H1 (cell line): Measurements from ENCODE around the gene TNRC6C. TPM values are rescaled to one million over a fixed set of nuclear protein-coding genes. Genes with fewer than 3 reads are reported as not detected.

Source experiments
- CTCF ChIA-PET: fragments of 300-600 bp; sonication (Branson Sonifier 250); formaldehyde crosslinking; loops from one replicate; lab custom pipeline; 2021; ENCODE audit not compliant: partially characterized antibody; lab: Charles Lee
- POLR2A ChIA-PET: fragments of 300-600 bp; sonication (Branson Sonifier 250); formaldehyde crosslinking; loops from one replicate; lab custom pipeline; 2021; ENCODE audit warnings: inconsistent platforms; ENCODE audit not compliant: partially characterized antibody; lab: Charles Lee
- DNase-seq, 2 experiments: peaks; one replicate each; pipeline versions ENCODE4 v3.0.0 to v3.0.0-alpha.2; 2010 to 2022; ENCODE audit warnings: low spot score in 2 of 2, low read depth in 1 of 2, mixed read lengths in 1 of 2
- FAIRE-seq: peaks from 2 replicates; lab custom pipeline; 2011; peaks lifted over from hg19 to GRCh38; lab: Jason Lieb, UNC
- H2AFZ ChIP-seq: 2 replicates; pipeline ENCODE4 v1.8.1; 2012; ENCODE audit warnings: low read length, inconsistent platforms
- H2AK5ac ChIP-seq: 2 replicates; pipeline ENCODE4 v1.6.1; 2013; ENCODE audit warnings: low read depth, low read length
- H2BK120ac ChIP-seq: replicated peaks from 2 replicates; pipeline ENCODE3; 2013; ENCODE audit warnings: low read depth, low read length, inconsistent platforms
- H2BK12ac ChIP-seq: 2 replicates; pipeline ENCODE4 v1.6.1; 2013; ENCODE audit warnings: low read depth, low read length
- H2BK15ac ChIP-seq: 2 replicates; pipeline ENCODE4 v1.6.1; 2013; ENCODE audit warnings: low read length
- H2BK20ac ChIP-seq: 2 replicates; pipeline ENCODE4 v1.6.1; 2013; ENCODE audit warnings: low read length
- H2BK5ac ChIP-seq: 2 replicates; pipeline ENCODE4 v1.6.1; 2013; ENCODE audit warnings: low read depth, low read length
- H3K14ac ChIP-seq: 2 replicates; pipeline ENCODE4 v1.6.1; 2013; ENCODE audit warnings: inconsistent platforms; ENCODE audit not compliant: insufficient read length
- H3K18ac ChIP-seq: 2 replicates; pipeline ENCODE4 v1.6.1; 2013; ENCODE audit warnings: low read length; ENCODE audit errors: extremely low read depth
- H3K23ac ChIP-seq: 2 replicates; pipeline ENCODE4 v1.6.1; 2013; ENCODE audit warnings: inconsistent platforms; ENCODE audit not compliant: insufficient read length
- H3K23me2 ChIP-seq: 2 replicates; pipeline ENCODE4 v1.6.1; 2013; ENCODE audit warnings: low read depth, low read length
- H3K27ac ChIP-seq: 2 replicates; pipeline ENCODE4 v1.6.1; 2011; ENCODE audit warnings: low read depth, low read length, inconsistent platforms
- H3K27me3 ChIP-seq, 4 experiments: replicated peaks in 1 of 4; 1 replicate in 1 of 4; 2 replicates in 3 of 4; pipeline versions ENCODE4 v1.6.1 to v1.8.1; 2011 to 2013; ENCODE audit warnings: low read length in 3 of 4, mild to moderate bottlenecking in 3 of 4, inconsistent platforms in 2 of 4, mixed read lengths in 2 of 4, moderate library complexity in 1 of 4; ENCODE audit not compliant: control insufficient read depth in 3 of 4, insufficient read depth in 3 of 4; ENCODE audit errors: extremely low read depth in 1 of 4
- H3K36me3 ChIP-seq, 4 experiments: 2 replicates each; pipeline versions ENCODE4 v1.6.1 to v1.8.1; 2011 to 2013; ENCODE audit warnings: mild to moderate bottlenecking in 4 of 4, low read length in 3 of 4, moderate library complexity in 2 of 4, control low read depth in 1 of 4, inconsistent platforms in 1 of 4; ENCODE audit not compliant: insufficient read depth in 4 of 4, control insufficient read depth in 2 of 4
- H3K4ac ChIP-seq: replicated peaks from 2 replicates; pipeline ENCODE3; 2013; ENCODE audit warnings: low read length, low read depth, mixed read lengths, inconsistent platforms; ENCODE audit not compliant: insufficient read length
- H3K4me1 ChIP-seq, 4 experiments: replicated peaks in 1 of 4; 1 replicate in 1 of 4; 2 replicates in 3 of 4; pipeline versions ENCODE4 v1.6.1 to v1.8.1; 2011 to 2013; ENCODE audit warnings: low read length in 3 of 4, inconsistent platforms in 2 of 4, mixed read lengths in 1 of 4; ENCODE audit not compliant: insufficient read depth in 4 of 4, control insufficient read depth in 3 of 4
- H3K4me2 ChIP-seq, 2 experiments: 2 replicates each; pipeline versions ENCODE4 v1.6.1 to v1.8.1; 2011 to 2013; ENCODE audit warnings: low read depth in 2 of 2, low read length in 2 of 2, control low read depth in 1 of 2, inconsistent platforms in 1 of 2, mild to moderate bottlenecking in 1 of 2; ENCODE audit not compliant: insufficient read depth in 1 of 2
- H3K4me3 ChIP-seq, 4 experiments: fragments of 200-600, 300-600 bp in 1 of 4; sonication (generic), shearing (Covaris generic), sonication (Bioruptor Twin) in 1 of 4; 2 replicates each; pipeline versions ENCODE4 v1.5.1 to v1.8.1; 2011 to 2016; ENCODE audit warnings: low read length in 4 of 4, low read depth in 3 of 4, control low read depth in 2 of 4, inconsistent platforms in 2 of 4, mild to moderate bottlenecking in 2 of 4, mixed read lengths in 1 of 4, moderate library complexity in 1 of 4; ENCODE audit not compliant: insufficient read depth in 2 of 4; ENCODE audit errors: extremely low read depth in 1 of 4
- H3K56ac ChIP-seq: replicated peaks from 2 replicates; pipeline ENCODE3; 2013; ENCODE audit warnings: low read depth, mild to moderate bottlenecking, mixed read lengths, low read length, inconsistent platforms; ENCODE audit not compliant: insufficient read length
- H3K79me1 ChIP-seq: 2 replicates; pipeline ENCODE4 v1.6.1; 2013; ENCODE audit warnings: low read depth, low read length, control low read depth
- H3K79me2 ChIP-seq, 2 experiments: 2 replicates each; pipeline versions ENCODE4 v1.6.1 to v1.8.1; 2012 to 2013; ENCODE audit warnings: low read length in 2 of 2, mild to moderate bottlenecking in 2 of 2, inconsistent platforms in 1 of 2; ENCODE audit not compliant: insufficient read depth in 2 of 2, control insufficient read depth in 1 of 2
- H3K9ac ChIP-seq, 4 experiments: replicated peaks in 1 of 4; 1 replicate in 1 of 4; 2 replicates in 3 of 4; pipeline versions ENCODE4 v1.6.1 to v1.8.1; 2011 to 2013; ENCODE audit warnings: low read depth in 3 of 4, low read length in 3 of 4, control low read depth in 2 of 4, mild to moderate bottlenecking in 2 of 4, moderate library complexity in 2 of 4, inconsistent platforms in 1 of 4; ENCODE audit errors: extremely low read depth in 1 of 4
- H3K9me3 ChIP-seq, 2 experiments: 2 replicates each; pipeline versions ENCODE4 v1.6.1 to v1.8.1; 2012 to 2013; ENCODE audit warnings: mild to moderate bottlenecking in 2 of 2, moderate library complexity in 2 of 2, control low read depth in 1 of 2, inconsistent platforms in 1 of 2, low read depth in 1 of 2, low read length in 1 of 2, mixed read lengths in 1 of 2; ENCODE audit not compliant: insufficient read depth in 2 of 2
- H4K20me1 ChIP-seq, 2 experiments: replicated peaks in 1 of 2; 2 replicates each; pipeline versions ENCODE3 to v1.8.1; 2011 to 2013; ENCODE audit warnings: inconsistent platforms in 2 of 2, low read length in 2 of 2, mild to moderate bottlenecking in 1 of 2; ENCODE audit not compliant: insufficient read depth in 2 of 2, control insufficient read depth in 1 of 2
- H4K5ac ChIP-seq: 2 replicates; pipeline ENCODE4 v1.6.1; 2013; ENCODE audit warnings: low read length, low read depth, mixed read lengths, inconsistent platforms; ENCODE audit not compliant: insufficient read length
- H4K8ac ChIP-seq: 2 replicates; pipeline ENCODE4 v1.8.0; 2013; ENCODE audit warnings: mild to moderate bottlenecking, moderate library complexity, low read length, inconsistent platforms; ENCODE audit not compliant: insufficient read depth; ENCODE audit errors: extremely low read depth
- H4K91ac ChIP-seq: replicated peaks from 2 replicates; pipeline ENCODE3; 2013; ENCODE audit warnings: low read length, mixed read lengths, inconsistent platforms; ENCODE audit not compliant: insufficient read length
- ATF2 ChIP-seq: IDR thresholded peaks from 2 replicates; pipeline ENCODE4 v1.6.1; 2012; ENCODE audit warnings: low read length, inconsistent platforms
- ATF3 ChIP-seq: IDR thresholded peaks from 2 replicates; pipeline ENCODE4 v1.6.1; 2011; ENCODE audit warnings: low read depth, mild to moderate bottlenecking, low read length; ENCODE audit not compliant: insufficient read depth
- BCL11A ChIP-seq, 2 experiments: IDR thresholded peaks; one replicate each; pipeline ENCODE4 v1.6.1; 2011; ENCODE audit warnings: low read depth in 2 of 2, low read length in 2 of 2, mild to moderate bottlenecking in 2 of 2
- GTF2F1 ChIP-seq: IDR thresholded peaks from 2 replicates; pipeline ENCODE4 v1.6.1; 2012; ENCODE audit warnings: low read depth, low read length, improper control_type of control experiment, borderline replicate concordance
- KDM4A ChIP-seq: IDR thresholded peaks from one replicate; pipeline ENCODE4 v1.7.1; 2012; ENCODE audit warnings: low read depth, mild to moderate bottlenecking, moderate library complexity, low read length, inconsistent platforms; ENCODE audit not compliant: severe bottlenecking
- PHF8 ChIP-seq: fragments of 200-600 bp; sonication (generic); conservative IDR thresholded peaks from 2 replicates; pipeline ENCODE4 v1.7.1; 2012; ENCODE audit warnings: low read depth, mild to moderate bottlenecking, inconsistent platforms, low read length, moderate library complexity
- POU5F1 ChIP-seq: IDR thresholded peaks from 2 replicates; pipeline ENCODE4 v1.6.1; 2011; ENCODE audit warnings: low read depth, mild to moderate bottlenecking, low read length, moderate library complexity
- RAD21 ChIP-seq, 2 experiments: IDR thresholded peaks in 1 of 2; conservative IDR thresholded peaks in 1 of 2; 2 replicates each; pipeline ENCODE4 v1.6.1; 2011; ENCODE audit warnings: low read depth in 2 of 2, low read length in 2 of 2, improper control_type of control experiment in 1 of 2, inconsistent platforms in 1 of 2, mild to moderate bottlenecking in 1 of 2, moderate library complexity in 1 of 2
- RXRA ChIP-seq: IDR thresholded peaks from 2 replicates; pipeline ENCODE4 v1.6.1; 2011; ENCODE audit warnings: low read depth, mild to moderate bottlenecking, low read length, moderate library complexity; ENCODE audit not compliant: insufficient read depth
- SIN3A ChIP-seq, 2 experiments: IDR thresholded peaks in 1 of 2; conservative IDR thresholded peaks in 1 of 2; 2 replicates each; pipeline ENCODE4 v1.6.1; 2011 to 2012; ENCODE audit warnings: low read length in 2 of 2, improper control_type of control experiment in 1 of 2, low read depth in 1 of 2, mild to moderate bottlenecking in 1 of 2
- WGBS, 2 experiments: shearing (Covaris generic) in 1 of 2; methylation state at CpG; one replicate each; pipeline versions ENCODE4 v1.1.6 to v1.1.7; 2013 to 2015; ENCODE audit warnings: low lambda C conversion rate in 2 of 2, mixed read lengths in 2 of 2, inconsistent platforms in 1 of 2, low coverage in 1 of 2, missing lambda C conversion rate in 1 of 2; ENCODE audit not compliant: insufficient replicate concordance in 2 of 2, insufficient coverage in 1 of 2, insufficient read length in 1 of 2; ENCODE audit errors: extremely low coverage in 1 of 2, missing lambda C conversion rate in 1 of 2; 5-methylcytosine and 5-hydroxymethylcytosine counted together
- polyA plus RNA-seq, 7 experiments: library from polyadenylated mRNA; depleted of rRNA in 3 of 7; stranded (reverse) in 5 of 7; unstranded in 2 of 7; fragments of >200 nt in 5 of 7; fragments of 200-250 nt in 2 of 7; gene quantifications; 1 replicate in 5 of 7; 2 replicates in 1 of 7; 4 replicates in 1 of 7; pipeline versions ENCODE4 v1.2.1 to v1.2.3, GENCODE V29; 2011 to 2013; ENCODE audit warnings: missing spikeins in 2 of 7, mixed read lengths in 2 of 7
- total RNA-seq: library from RNA; stranded (reverse); fragmentation: NEBNext Ultra II Directional; extraction: Animal tissue kit (Norgen Biotek cat#: 25700); gene quantifications from 2 replicates; pipeline ENCODE4 v1.2.1, GENCODE V29; 2021

TNRC6C gene
- total and polyA plus RNA-seq, 2 of the 8 experiments (the other 6 are each of a cell fraction or from before 2014, with no cell fraction given), result 2.8 to 28.9 TPM

DNA sequence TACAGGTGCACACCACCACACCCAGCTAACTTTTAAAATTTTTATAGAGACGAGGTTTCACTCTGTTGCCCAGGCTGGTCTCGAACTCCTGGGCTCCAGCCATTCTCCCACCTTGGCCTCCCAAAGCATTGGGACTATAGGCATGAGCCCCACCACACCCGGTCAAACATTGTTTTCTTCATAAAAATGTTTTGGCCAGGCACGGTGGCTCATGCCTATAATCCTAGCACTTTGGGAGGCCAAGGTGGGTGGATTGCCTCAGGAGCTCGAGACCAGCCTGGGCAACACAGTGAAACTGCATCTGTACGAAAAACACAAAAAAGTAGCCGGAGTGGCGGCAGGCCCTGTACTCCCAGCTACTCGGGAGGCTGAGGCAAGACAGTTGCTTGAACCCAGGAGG, 157.9 kb downstream of the TNRC6C start:
- no peak overlapping the region for H2BK15ac ChIP-seq
- ChIA-PET CTCF (interaction anchor here (0.7 to 2.2 kb wide), 11 partner anchors 10 to 98 kb away, joined by 3 to 9 read pairs (median 5); no protein-coding TSS in a partner anchor), POLR2A (interaction anchor here (0.6 to 2.0 kb wide), 6 partner anchors 12 to 307 kb away, joined by 3 to 4 read pairs (median 4); partner anchors contain the start of gene TMC6)
- no peak overlapping the region; the same call in 1 of the 2 replicates for H4K8ac ChIP-seq
- no peak overlapping the region for H2BK120ac ChIP-seq
- H4K91ac ChIP-seq, result no peak overlapping the region
- no peak overlapping the region for H2AFZ ChIP-seq
- no peak overlapping the region for H2BK20ac ChIP-seq
- H3K36me3 ChIP-seq, result peaks cover 0 to 4% (median 1%) of the 10 kb centered on the region in 4 experiments; a peak in 3 of 8 replicates
- H3K4me3 ChIP-seq, result no peak overlapping the region
- no peak overlapping the region for H3K23ac ChIP-seq
- no peak overlapping the region for H3K56ac ChIP-seq
- no peak overlapping the region for H2BK12ac ChIP-seq
- H3K14ac ChIP-seq, result no peak overlapping the region
- no peak overlapping the region for H3K18ac ChIP-seq
- FAIRE-seq, result no peak
- H2BK5ac ChIP-seq, result no peak overlapping the region
- peaks cover 1 to 5% of the 10 kb centered on the region in 2 experiments for H4K20me1 ChIP-seq
- no peak overlapping the region for H3K27ac ChIP-seq
- H3K79me1 ChIP-seq, result no peaks in the 10 kb centered on the region
- H3K4ac ChIP-seq, result no peak overlapping the region
- DNase-seq, result no peak
- H3K79me2 ChIP-seq, result no peaks in the 10 kb centered on the region
- H2AK5ac ChIP-seq, result no peak overlapping the region
- no peak overlapping the region for H4K5ac ChIP-seq
- no peaks in the 10 kb centered on the region for H3K23me2 ChIP-seq
- no peaks in the 10 kb centered on the region; a peak in 1 of 7 replicates for H3K4me1 ChIP-seq
- no peak overlapping the region for H3K4me2 ChIP-seq
- no peak overlapping the region for H3K9ac ChIP-seq
- 90% methylated on average over 9 of the region's 9 CpGs; no CpG with 5 or more reads in 1 of the 2 experiments for WGBS, 2 experiments
- no peaks in the 10 kb centered on the region for H3K27me3 ChIP-seq
- no peaks in the 10 kb centered on the region for H3K9me3 ChIP-seq
- TF ChIP-seq KDM4A (no peak), POU5F1 (no peak), ATF3 (no peak), BCL11A (IDR thresholded peaks at IDR 0.05; ENCODE audit: low read depth in 2 of 2, low read length in 2 of 2) (no peak), RAD21 (IDR thresholded peaks at IDR 0.05 in 1 of 2, conservative IDR thresholded peaks at IDR 0.05 in 1 of 2; ENCODE audit: low read depth in 2 of 2, low read length in 2 of 2) (no peak), PHF8 (no peak), GTF2F1 (no peak), SIN3A (conservative IDR thresholded peaks at IDR 0.05 in 1 of 2, IDR thresholded peaks at IDR 0.05 in 1 of 2; ENCODE audit: low read depth in 1 of 2, low read length in 2 of 2) (no peak), RXRA (no peak), ATF2 (no peak)
